Dermis microvascular lymphatic vessel endothelial cell (primary cell): ENCODE data around the gene DGKG. TPM values are rescaled to one million over a fixed set of nuclear protein-coding genes. Genes with fewer than 3 reads are reported as not detected.

Experiments
- DNase-seq, 2 donors: peaks; one replicate each; pipeline versions ENCODE4 v3.0.0 to v3.0.0-alpha.2; 2010; ENCODE audit warnings: low read depth in 2 of 2
- total RNA-seq: library from RNA; depleted of rRNA; stranded (reverse); fragments of >200 nt; gene quantifications from 2 replicates; pipeline ENCODE4 v1.2.1, GENCODE V29; 2014

DGKG gene
- total RNA-seq, 1 donor from 2014 or later = 2.2 TPM

GRCh38 chr3:186109897-186110803, 251.9 kb downstream of the DGKG start:
- peak in 1 of 2 donors; percentile 14 for DNase-seq

GRCh38 chr3:186108941-186109865, 252.8 kb downstream of the DGKG start, which contains the start of gene ETV5:
Gene ETV5, minus strand, starts transcription at chr3:186109089. Its CDS starts 3,221 bp downstream, at chr3:186105868.
- DNase-seq = peak; percentile 97 to 99

- DNase-seq = peak in 1 of 2 donors; percentile 59
Observed at GRCh38 chr3:186108106-186108940, 253.7 kb downstream of the DGKG start.

GRCh38 chr3:186107215-186108105, 254.6 kb downstream of the DGKG start:
- peak in 1 of 2 donors; percentile 80 for DNase-seq

GRCh38 chr3:186105543-186105942, 256.5 kb downstream of the DGKG start:
- no peak for DNase-seq

- DNase-seq = no peak
Observed at GRCh38 chr3:186102687-186103086, 259.3 kb downstream of the DGKG start.

GRCh38 chr3:186100398-186100797, 261.6 kb downstream of the DGKG start:
- DNase-seq = no peak

- peak in 1 of 2 donors; percentile 60 for DNase-seq
Observed at GRCh38 chr3:186099178-186099577, 262.9 kb downstream of the DGKG start.

GRCh38 chr3:186098740-186099139, 263.3 kb downstream of the DGKG start:
- DNase-seq = no peak

GRCh38 chr3:186097663-186098451, 264.2 kb downstream of the DGKG start:
- peak; percentile 94 to 95 for DNase-seq

- DNase-seq = no peak
Observed at GRCh38 chr3:186097317-186097662, 264.7 kb downstream of the DGKG start.

Other genes with a start within 250 kb of the DGKG start
- 0.77 and 0.89 TPM in 2 replicates for gene CRYGS, start 182.1 kb upstream of the DGKG start, total RNA-seq
- 16.2 and 17.4 TPM in 2 replicates for gene TBCCD1, start 205.1 kb upstream of the DGKG start, total RNA-seq
- gene DNAJB11, start 208.5 kb upstream of the DGKG start, total RNA-seq = 38.3 and 38.9 TPM in 2 replicates